ENCODE results near the gene RETN. TPM values are rescaled to one million over a fixed set of nuclear protein-coding genes. Genes with fewer than 3 reads are reported as not detected.
A peak's percentile ranks its signal among the peaks of the same experiment; 100 is the strongest.

The RETN gene
- total and polyA plus RNA-seq, 2 experiments from 2014 or later, result not detected

DNA sequence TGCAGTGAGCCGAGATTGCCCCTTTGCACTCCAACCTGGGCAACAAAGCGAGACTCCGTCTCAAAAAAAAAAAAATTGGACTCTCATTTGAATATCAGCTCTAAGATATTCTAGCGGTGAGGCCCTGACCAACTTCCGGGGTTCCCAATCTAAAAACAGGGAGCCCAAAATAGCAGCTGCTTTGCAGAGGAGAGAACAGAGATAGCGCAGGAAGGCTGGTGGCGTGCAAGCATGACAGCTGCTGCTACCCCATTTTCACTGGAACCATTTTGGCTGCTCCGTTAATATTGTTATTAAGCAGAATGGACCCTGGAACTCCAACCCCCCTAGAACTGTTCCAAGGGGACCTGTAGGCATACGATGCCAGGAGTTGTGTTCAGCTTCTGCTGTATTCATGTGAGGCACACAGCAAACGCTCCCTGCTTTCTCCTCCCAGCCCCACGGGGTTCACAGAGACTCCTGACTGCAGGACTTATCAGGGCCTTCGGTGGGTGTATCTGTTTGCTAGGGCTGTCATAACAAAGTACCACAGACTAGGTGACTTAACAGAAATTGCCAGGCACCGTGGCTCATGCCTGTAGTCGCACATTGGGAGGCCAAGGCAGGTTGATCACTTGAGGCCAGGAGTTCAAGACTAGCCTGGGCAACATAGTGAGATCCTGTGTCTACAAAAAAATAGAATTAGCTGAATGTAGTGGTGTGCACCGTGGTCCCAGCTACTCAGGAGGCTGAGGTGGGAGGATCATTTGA, 20.4 kb upstream of the RETN start:
- Histone ChIP-seq H3K9ac (no peak overlapping the region), H3K4me1 (ENCODE audit: insufficient read depth) (no peaks in the 10 kb centered on the region), H2AFZ (no peak overlapping the region), H3K79me2 (ENCODE audit: insufficient read depth) (no peaks in the 10 kb centered on the region), H3K4me2 (ENCODE audit: unreplicated experiment) (no peak overlapping the region), H3K27ac (no peak overlapping the region), H3K9me3 (ENCODE audit: low read depth) (no peaks in the 10 kb centered on the region), H3K36me3 (ENCODE audit: low read depth) (no peaks in the 10 kb centered on the region), H4K20me1 (ENCODE audit: insufficient read depth) (no peaks in the 10 kb centered on the region), H3F3A (ENCODE audit: insufficient read depth) (no peaks in the 10 kb centered on the region), H3K27me3 (replicated peaks; ENCODE audit: insufficient read depth) (peaks cover 6% of the 10 kb centered on the region; the same call in 1 of the 2 replicates), H3K9me2 (ENCODE audit: insufficient read depth) (no peaks in the 10 kb centered on the region), H3K4me3 (no peak overlapping the region)
- in situ Hi-C loops (cut with MboI), result no loop called here
- 66 to 73% methylated on average over 15 of the region's 15 CpGs for WGBS, 2 experiments (ENCODE audit: low coverage in 1 of 2, low lambda C conversion rate in 2 of 2, missing lambda C conversion rate in 2 of 2)
- TF ChIP-seq EZH2 (IDR thresholded peaks at IDR 0.05; ENCODE audit: insufficient read depth, poor library complexity, severe bottlenecking) (no peak), EZH2phosphoT487 (IDR thresholded peaks at IDR 0.05; ENCODE audit: insufficient read depth, low read depth) (no peak)
- no peak for DNase-seq

DNA sequence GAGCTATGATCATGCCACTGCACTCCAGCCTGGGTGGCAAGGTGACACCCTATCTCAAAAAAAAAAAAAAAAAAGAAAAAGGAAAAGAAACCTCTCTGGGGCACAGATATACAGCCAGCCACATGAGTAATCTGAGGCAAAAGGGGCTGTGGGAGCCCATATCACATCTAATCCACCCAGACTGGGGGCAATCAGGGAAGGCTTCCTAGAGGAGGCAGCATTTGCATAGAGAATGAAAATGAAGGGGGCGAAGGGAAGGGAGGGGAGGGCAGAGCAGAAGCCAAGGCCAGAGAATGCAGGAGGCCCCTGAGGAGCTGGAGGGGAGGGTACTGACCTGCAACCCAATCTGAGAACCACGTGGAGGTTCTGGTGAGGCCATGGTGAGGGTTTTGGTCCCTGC, 18.7 kb upstream of the RETN start:
- no peaks in the 10 kb centered on the region for H3K4me1 ChIP-seq (ENCODE audit: insufficient read depth)
- no peak overlapping the region for H3K27ac ChIP-seq
- no peak overlapping the region for H2AFZ ChIP-seq
- H3K36me3 ChIP-seq (ENCODE audit: low read depth), result no peaks in the 10 kb centered on the region
- H3K9me3 ChIP-seq (ENCODE audit: low read depth), result no peaks in the 10 kb centered on the region
- no peak for DNase-seq
- no peak overlapping the region for H3K4me3 ChIP-seq
- H3K9ac ChIP-seq, result no peak overlapping the region
- no peaks in the 10 kb centered on the region for H4K20me1 ChIP-seq (ENCODE audit: insufficient read depth)
- 35 to 43% methylated on average over 2 of the region's 2 CpGs for WGBS, 2 experiments (ENCODE audit: low coverage in 1 of 2, low lambda C conversion rate in 2 of 2, missing lambda C conversion rate in 2 of 2)
- TF ChIP-seq EZH2phosphoT487 (IDR thresholded peaks at IDR 0.05; ENCODE audit: insufficient read depth, low read depth) (no peak), EZH2 (IDR thresholded peaks at IDR 0.05; ENCODE audit: insufficient read depth, poor library complexity, severe bottlenecking) (no peak)
- peaks cover 6% of the 10 kb centered on the region; the same call in 1 of the 2 replicates for H3K27me3 ChIP-seq (replicated peaks; ENCODE audit: insufficient read depth)
- no peaks in the 10 kb centered on the region for H3K9me2 ChIP-seq (ENCODE audit: insufficient read depth)
- in situ Hi-C loops (cut with MboI), result no loop called here
- H3K79me2 ChIP-seq (ENCODE audit: insufficient read depth), result no peaks in the 10 kb centered on the region
- no peaks in the 10 kb centered on the region for H3F3A ChIP-seq (ENCODE audit: insufficient read depth)
- no peak overlapping the region for H3K4me2 ChIP-seq (ENCODE audit: unreplicated experiment)

GRCh38 chr19:7652061-7652641, 16.7 kb upstream of the RETN start:
- Histone ChIP-seq H3K9me3 (ENCODE audit: low read depth) (no peaks in the 10 kb centered on the region), H4K20me1 (ENCODE audit: insufficient read depth) (no peaks in the 10 kb centered on the region), H3K27ac (no peak overlapping the region), H3K9me2 (ENCODE audit: insufficient read depth) (no peaks in the 10 kb centered on the region), H3K27me3 (replicated peaks; ENCODE audit: insufficient read depth) (peaks cover 6% of the 10 kb centered on the region; the same call in 1 of the 2 replicates), H3K4me1 (ENCODE audit: insufficient read depth) (no peaks in the 10 kb centered on the region), H3K36me3 (ENCODE audit: low read depth) (no peaks in the 10 kb centered on the region), H3K9ac (peak overlapping the region; percentile 17; the same call in 1 of the 2 replicates), H3K4me2 (ENCODE audit: unreplicated experiment) (peak overlapping the region; percentile 59), H3K79me2 (ENCODE audit: insufficient read depth) (no peaks in the 10 kb centered on the region), H2AFZ (peak overlapping the region; percentile 77), H3F3A (ENCODE audit: insufficient read depth) (no peaks in the 10 kb centered on the region), H3K4me3 (peak overlapping the region; percentile 49)
- in situ Hi-C loops (cut with MboI), result no loop called here
- TF ChIP-seq EZH2 (IDR thresholded peaks at IDR 0.05; ENCODE audit: insufficient read depth, poor library complexity, severe bottlenecking), result no peak
- TF ChIP-seq EZH2phosphoT487 (IDR thresholded peaks at IDR 0.05; ENCODE audit: insufficient read depth, low read depth), result no peak
- peak; percentile 74 for DNase-seq
- WGBS, 2 experiments (ENCODE audit: low coverage in 1 of 2, low lambda C conversion rate in 2 of 2, missing lambda C conversion rate in 2 of 2), result 4 to 5% methylated on average over 28 of the region's 28 CpGs

DNA sequence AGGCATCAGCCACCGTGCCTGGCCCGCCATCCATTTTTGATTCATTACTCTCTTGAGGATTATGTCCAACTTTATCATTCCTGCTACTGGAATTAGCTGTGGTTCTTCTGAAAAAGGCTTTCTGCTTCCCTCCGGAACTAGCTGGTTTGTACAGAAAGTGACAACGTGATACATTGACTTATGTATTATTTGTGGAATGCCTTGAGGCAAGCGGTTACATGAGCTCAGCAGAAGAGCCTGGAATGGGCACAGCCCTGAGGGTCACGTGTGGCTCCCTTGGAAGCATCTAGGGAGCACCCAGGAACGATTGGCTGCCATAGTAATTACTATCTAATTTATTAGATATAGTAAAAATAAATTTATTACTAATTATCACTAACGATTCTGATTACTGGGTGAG, 14.4 kb upstream of the RETN start:
- Histone ChIP-seq H2AFZ (no peak overlapping the region), H3K27me3 (replicated peaks; ENCODE audit: insufficient read depth) (peaks cover 19% of the 10 kb centered on the region), H3K9me3 (ENCODE audit: low read depth) (no peaks in the 10 kb centered on the region), H3K4me3 (no peak overlapping the region), H3K4me2 (ENCODE audit: unreplicated experiment) (no peak overlapping the region), H3K27ac (no peak overlapping the region), H3F3A (ENCODE audit: insufficient read depth) (no peaks in the 10 kb centered on the region), H3K9ac (no peak overlapping the region), H4K20me1 (ENCODE audit: insufficient read depth) (no peaks in the 10 kb centered on the region), H3K9me2 (ENCODE audit: insufficient read depth) (no peaks in the 10 kb centered on the region), H3K4me1 (ENCODE audit: insufficient read depth) (no peaks in the 10 kb centered on the region), H3K36me3 (ENCODE audit: low read depth) (no peaks in the 10 kb centered on the region), H3K79me2 (ENCODE audit: insufficient read depth) (no peaks in the 10 kb centered on the region)
- WGBS, 2 experiments (ENCODE audit: low coverage in 1 of 2, low lambda C conversion rate in 2 of 2, missing lambda C conversion rate in 2 of 2), result 22 to 26% methylated on average over 8 of the region's 8 CpGs
- peak; percentile 36 for DNase-seq
- in situ Hi-C loops (cut with MboI), result no loop called here
- TF ChIP-seq EZH2phosphoT487 (IDR thresholded peaks at IDR 0.05; ENCODE audit: insufficient read depth, low read depth), result no peak
- no peak for TF ChIP-seq EZH2 (IDR thresholded peaks at IDR 0.05; ENCODE audit: insufficient read depth, poor library complexity, severe bottlenecking)
